ENCODE measurements around the gene GHRL. TPM values are rescaled to one million over a fixed set of nuclear protein-coding genes. Genes with fewer than 3 reads are reported as not detected.

Gene GHRL
- total RNA-seq, 1 experiment from 2014 or later = not detected

- no TSS peak for BruUV-seq (replicated peaks)
- ChIA-PET CTCF (interaction anchor here (0.7 to 1.7 kb wide), 3 partner anchors 22 to 477 kb away, joined by 3 to 5 read pairs (median 3); no protein-coding TSS in a partner anchor), RAD21 (ENCODE audit: low non-redundant PET in 1 of 2, low total read pairs in 2 of 2, uncharacterized antibody in 2 of 2, unreplicated experiment in 2 of 2) (no interaction called here), POLR2A (no interaction called here)
- ATAC-seq = no peak
- Histone ChIP-seq H3K36me3 (ENCODE audit: control insufficient read depth in 1 of 2, insufficient read depth in 2 of 2, low read length in 2 of 2) (peaks cover 10 to 19% of the 10 kb centered on the region in 2 experiments; a peak in 3 of 4 replicates), H3K9me2 (ENCODE audit: insufficient read depth) (no peaks in the 10 kb centered on the region), H3K27ac (ENCODE audit: low read depth, low read length) (no peak overlapping the region), H3K9me3 (ENCODE audit: control insufficient read depth in 1 of 2, insufficient read depth in 1 of 2, low read depth in 1 of 2, low read length in 2 of 2) (no peaks in the 10 kb centered on the region), H3K4me1 (ENCODE audit: control insufficient read depth in 1 of 2, insufficient read depth in 2 of 2, low read length in 2 of 2) (peaks cover 0 to 9% of the 10 kb centered on the region in 2 experiments; a peak in 2 of 4 replicates), H3K9ac (ENCODE audit: low read length) (no peak overlapping the region), H3K4me3 (replicated peaks in 1 of 2; ENCODE audit: low read depth in 1 of 2, low read length in 2 of 2) (no peak overlapping the region), H2AFZ (ENCODE audit: low read depth, low read length, poor library complexity, severe bottlenecking) (no peak overlapping the region), H4K20me1 (ENCODE audit: insufficient read depth) (no peaks in the 10 kb centered on the region), H3K27me3 (ENCODE audit: insufficient read depth, low read length) (no peaks in the 10 kb centered on the region), H3K79me2 (ENCODE audit: insufficient read depth, low read length) (no peaks in the 10 kb centered on the region), H3K4me2 (ENCODE audit: low read length) (no peak overlapping the region)
- intact Hi-C loops (cut with micrococcal nuclease) = no loop called here
- TF ChIP-seq CBX3 (IDR thresholded peaks at IDR 0.05; ENCODE audit: low read depth) (no peak), YY1 (IDR thresholded peaks at IDR 0.05; ENCODE audit: extremely low read depth, insufficient replicate concordance, low read depth, low read length) (no peak), FOSL1 (IDR thresholded peaks at IDR 0.05; ENCODE audit: low read depth) (no peak), CTCF (IDR thresholded peaks at IDR 0.05 in 2 of 3, conservative IDR thresholded peaks at IDR 0.05 in 1 of 3; ENCODE audit: borderline replicate concordance in 1 of 3, insufficient read depth in 1 of 3, low read depth in 2 of 3, low read length in 2 of 3) (no peak), ELF1 (IDR thresholded peaks at IDR 0.05; ENCODE audit: borderline replicate concordance, low read depth) (no peak), REST (IDR thresholded peaks at IDR 0.05; ENCODE audit: low read depth) (no peak)
- no peak for DNase-seq (ENCODE audit: low read depth, low spot score)
Measured at GRCh38 chr3:10285272-10286132, 7.2 kb downstream of the GHRL start.

All from HCT116 (cell line).